ENCODE measurements around the gene KCNMB4. TPM values are rescaled to one million over a fixed set of nuclear protein-coding genes. Genes with fewer than 3 reads are reported as not detected.

Gene KCNMB4
- polyA plus RNA-seq, 1 of the 3 experiments (the other 2 are of a cell fraction): 0.74 TPM

DNA sequence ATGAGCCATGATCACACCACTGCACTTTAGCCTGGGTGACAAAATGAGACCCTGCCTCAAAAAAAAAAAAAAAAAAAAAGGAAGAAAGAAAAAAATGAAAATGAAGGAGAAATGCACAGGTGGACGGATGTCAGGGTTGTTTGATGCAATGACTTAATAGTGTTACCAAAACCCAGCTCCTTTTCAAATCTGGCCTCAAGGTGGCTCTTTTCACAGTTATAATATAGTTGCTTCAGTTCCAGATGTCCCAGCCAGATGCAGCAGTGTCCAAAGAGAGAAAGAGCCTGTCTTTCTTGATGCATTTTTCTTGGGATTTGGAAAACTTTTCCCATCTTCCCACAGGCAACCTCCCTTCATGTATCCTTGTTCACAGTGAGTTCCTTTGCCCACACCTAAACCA lies 36.5 kb downstream of the KCNMB4 start:
- Histone ChIP-seq H3K4me2 (no peak overlapping the region), H3K4me3 (ENCODE audit: low read depth in 2 of 2, low read length in 1 of 2) (no peak overlapping the region), H3K36me3 (replicated peaks in 1 of 2; ENCODE audit: control insufficient read depth in 1 of 2, insufficient read depth in 2 of 2, low read length in 1 of 2) (no peaks in the 10 kb centered on the region), H3K9ac (no peak overlapping the region), H3F3A (replicated peaks; ENCODE audit: insufficient read depth) (no peaks in the 10 kb centered on the region), H3K9me3 (no peaks in the 10 kb centered on the region), H3K9me2 (no peaks in the 10 kb centered on the region), H3K4me1 (ENCODE audit: control insufficient read depth in 1 of 2, insufficient read depth in 2 of 2, low read depth in 1 of 2, low read length in 1 of 2) (no peaks in the 10 kb centered on the region), H4K20me1 (ENCODE audit: insufficient read depth) (no peaks in the 10 kb centered on the region), H3K27me3 (ENCODE audit: insufficient read depth) (no peaks in the 10 kb centered on the region), H3K27ac (ENCODE audit: low read depth in 2 of 2, low read length in 1 of 2) (no peak overlapping the region), H2AFZ (ENCODE audit: low read depth) (no peak overlapping the region), H3K79me2 (ENCODE audit: insufficient read depth) (no peaks in the 10 kb centered on the region)
- ChIA-PET POLR2A (no interaction called here), CTCF (no interaction called here)
- WGBS (ENCODE audit: low lambda C conversion rate): 68% methylated on average over 1 of the region's 1 CpG
- TF ChIP-seq, protein P1, sequence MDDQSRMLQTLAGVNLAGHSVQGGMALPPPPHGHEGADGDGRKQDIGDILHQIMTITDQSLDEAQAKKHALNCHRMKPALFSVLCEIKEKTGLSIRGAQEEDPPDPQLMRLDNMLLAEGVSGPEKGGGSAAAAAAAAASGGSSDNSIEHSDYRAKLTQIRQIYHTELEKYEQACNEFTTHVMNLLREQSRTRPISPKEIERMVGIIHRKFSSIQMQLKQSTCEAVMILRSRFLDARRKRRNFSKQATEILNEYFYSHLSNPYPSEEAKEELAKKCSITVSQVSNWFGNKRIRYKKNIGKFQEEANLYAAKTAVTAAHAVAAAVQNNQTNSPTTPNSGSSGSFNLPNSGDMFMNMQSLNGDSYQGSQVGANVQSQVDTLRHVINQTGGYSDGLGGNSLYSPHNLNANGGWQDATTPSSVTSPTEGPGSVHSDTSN (IDR thresholded peaks at IDR 0.05): no peak
- no peak for TF ChIP-seq FOXJ3 (CRISPR knock-in tag; IDR thresholded peaks at IDR 0.05)
- no peak for TF ChIP-seq EP300 (IDR thresholded peaks at IDR 0.05; ENCODE audit: borderline replicate concordance in 1 of 2, low read depth in 1 of 2, low read length in 1 of 2)
- TF ChIP-seq POLR2AphosphoS5 (IDR thresholded peaks at IDR 0.05; ENCODE audit: low read depth, low read length): no peak
- no peak for TF ChIP-seq FOSL2 (IDR thresholded peaks at IDR 0.05; ENCODE audit: borderline replicate concordance, low read depth)
- TF ChIP-seq, protein P2, sequence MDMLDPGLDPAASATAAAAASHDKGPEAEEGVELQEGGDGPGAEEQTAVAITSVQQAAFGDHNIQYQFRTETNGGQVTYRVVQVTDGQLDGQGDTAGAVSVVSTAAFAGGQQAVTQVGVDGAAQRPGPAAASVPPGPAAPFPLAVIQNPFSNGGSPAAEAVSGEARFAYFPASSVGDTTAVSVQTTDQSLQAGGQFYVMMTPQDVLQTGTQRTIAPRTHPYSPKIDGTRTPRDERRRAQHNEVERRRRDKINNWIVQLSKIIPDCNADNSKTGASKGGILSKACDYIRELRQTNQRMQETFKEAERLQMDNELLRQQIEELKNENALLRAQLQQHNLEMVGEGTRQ (IDR thresholded peaks at IDR 0.05; ENCODE audit: borderline replicate concordance, low read depth, low read length): no peak
- no peak for TF ChIP-seq MXI1 (IDR thresholded peaks at IDR 0.05; ENCODE audit: low read depth, low read length)
- TF ChIP-seq RFX5 (IDR thresholded peaks at IDR 0.05; ENCODE audit: low read length): no peak
- TF ChIP-seq NRF1 (IDR thresholded peaks at IDR 0.05; ENCODE audit: low read depth, low read length): no peak
- TF ChIP-seq, protein P3, sequence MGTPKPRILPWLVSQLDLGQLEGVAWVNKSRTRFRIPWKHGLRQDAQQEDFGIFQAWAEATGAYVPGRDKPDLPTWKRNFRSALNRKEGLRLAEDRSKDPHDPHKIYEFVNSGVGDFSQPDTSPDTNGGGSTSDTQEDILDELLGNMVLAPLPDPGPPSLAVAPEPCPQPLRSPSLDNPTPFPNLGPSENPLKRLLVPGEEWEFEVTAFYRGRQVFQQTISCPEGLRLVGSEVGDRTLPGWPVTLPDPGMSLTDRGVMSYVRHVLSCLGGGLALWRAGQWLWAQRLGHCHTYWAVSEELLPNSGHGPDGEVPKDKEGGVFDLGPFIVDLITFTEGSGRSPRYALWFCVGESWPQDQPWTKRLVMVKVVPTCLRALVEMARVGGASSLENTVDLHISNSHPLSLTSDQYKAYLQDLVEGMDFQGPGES (IDR thresholded peaks at IDR 0.05; ENCODE audit: low read depth, low read length): no peak
- TF ChIP-seq, protein P4, sequence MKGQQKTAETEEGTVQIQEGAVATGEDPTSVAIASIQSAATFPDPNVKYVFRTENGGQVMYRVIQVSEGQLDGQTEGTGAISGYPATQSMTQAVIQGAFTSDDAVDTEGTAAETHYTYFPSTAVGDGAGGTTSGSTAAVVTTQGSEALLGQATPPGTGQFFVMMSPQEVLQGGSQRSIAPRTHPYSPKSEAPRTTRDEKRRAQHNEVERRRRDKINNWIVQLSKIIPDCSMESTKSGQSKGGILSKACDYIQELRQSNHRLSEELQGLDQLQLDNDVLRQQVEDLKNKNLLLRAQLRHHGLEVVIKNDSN (IDR thresholded peaks at IDR 0.05; ENCODE audit: borderline replicate concordance, low read depth): no peak
- TF ChIP-seq CHD2 (IDR thresholded peaks at IDR 0.05; ENCODE audit: low read length, partially characterized antibody): no peak
- TF ChIP-seq, protein P5, sequence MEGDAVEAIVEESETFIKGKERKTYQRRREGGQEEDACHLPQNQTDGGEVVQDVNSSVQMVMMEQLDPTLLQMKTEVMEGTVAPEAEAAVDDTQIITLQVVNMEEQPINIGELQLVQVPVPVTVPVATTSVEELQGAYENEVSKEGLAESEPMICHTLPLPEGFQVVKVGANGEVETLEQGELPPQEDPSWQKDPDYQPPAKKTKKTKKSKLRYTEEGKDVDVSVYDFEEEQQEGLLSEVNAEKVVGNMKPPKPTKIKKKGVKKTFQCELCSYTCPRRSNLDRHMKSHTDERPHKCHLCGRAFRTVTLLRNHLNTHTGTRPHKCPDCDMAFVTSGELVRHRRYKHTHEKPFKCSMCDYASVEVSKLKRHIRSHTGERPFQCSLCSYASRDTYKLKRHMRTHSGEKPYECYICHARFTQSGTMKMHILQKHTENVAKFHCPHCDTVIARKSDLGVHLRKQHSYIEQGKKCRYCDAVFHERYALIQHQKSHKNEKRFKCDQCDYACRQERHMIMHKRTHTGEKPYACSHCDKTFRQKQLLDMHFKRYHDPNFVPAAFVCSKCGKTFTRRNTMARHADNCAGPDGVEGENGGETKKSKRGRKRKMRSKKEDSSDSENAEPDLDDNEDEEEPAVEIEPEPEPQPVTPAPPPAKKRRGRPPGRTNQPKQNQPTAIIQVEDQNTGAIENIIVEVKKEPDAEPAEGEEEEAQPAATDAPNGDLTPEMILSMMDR (IDR thresholded peaks at IDR 0.05): no peak
- TF ChIP-seq TCF12 (IDR thresholded peaks at IDR 0.05): no peak
- TF ChIP-seq NFIC (IDR thresholded peaks at IDR 0.05; ENCODE audit: borderline replicate concordance): no peak
- no peak for TF ChIP-seq FOXM1 (IDR thresholded peaks at IDR 0.05; ENCODE audit: low read depth)
- no peak for TF ChIP-seq JUND (IDR thresholded peaks at IDR 0.05)
- no peak for DNase-seq
